Activated gamma-delta T cell treated with anti-CD3 and anti-CD28 coated beads, Interleukin-2, amount 50 U/mL, for 16 hours (primary cell): Measurements from ENCODE around the gene CCDC134.
"Not testable (repeated sequence)": the region's sequence is repeated elsewhere in the genome, so short reads cannot be mapped to it uniquely, and the experiment has no call there.

Source experiments
- DNase-seq: peaks from one replicate; pipeline ENCODE4 v3.0.0-alpha.2; 2020; ENCODE audit warnings: low read depth

CCDC134 gene

DNA sequence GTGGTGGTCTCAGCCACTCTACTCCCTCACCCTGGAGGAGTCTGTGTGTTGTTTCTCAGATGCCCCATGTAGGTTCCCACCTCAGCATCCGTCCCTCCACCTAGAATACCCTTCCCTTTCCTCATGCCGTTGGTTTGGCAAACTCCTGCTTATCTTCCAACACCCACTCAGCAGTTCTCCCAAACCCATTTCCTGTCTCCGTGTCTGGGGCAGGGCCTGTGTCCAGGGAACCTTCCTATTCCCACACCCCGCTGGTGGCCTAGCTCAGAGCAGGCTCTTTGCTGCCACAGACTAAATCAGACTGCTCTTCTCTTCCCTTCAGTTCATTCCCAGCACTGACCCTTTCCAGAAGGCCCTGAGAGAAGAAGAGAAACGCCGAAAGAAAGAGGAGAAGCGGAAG lies 24.9 kb downstream of the CCDC134 start:
- no peak for DNase-seq

DNA sequence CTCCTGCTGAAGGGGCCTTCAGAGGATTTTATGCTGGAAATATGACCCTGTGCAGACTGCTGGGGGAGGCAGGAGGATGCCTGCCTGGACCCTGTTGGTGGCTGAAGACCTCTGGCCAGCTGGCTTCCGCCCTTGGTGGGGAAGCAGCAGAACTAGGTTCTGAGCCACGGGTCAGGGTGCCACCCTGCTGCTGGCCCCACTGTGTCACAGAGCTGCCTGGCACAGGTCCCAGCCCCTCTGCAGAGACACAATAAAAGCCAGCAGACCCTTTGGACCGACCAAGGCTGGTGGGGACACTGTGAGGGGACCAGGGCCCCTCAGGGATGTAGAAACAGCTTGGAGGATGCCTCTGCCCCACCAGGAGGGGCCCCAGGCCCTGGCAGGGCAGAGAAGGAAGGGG lies 25.5 kb downstream of the CCDC134 start:
- DNase-seq: no peak

DNA sequence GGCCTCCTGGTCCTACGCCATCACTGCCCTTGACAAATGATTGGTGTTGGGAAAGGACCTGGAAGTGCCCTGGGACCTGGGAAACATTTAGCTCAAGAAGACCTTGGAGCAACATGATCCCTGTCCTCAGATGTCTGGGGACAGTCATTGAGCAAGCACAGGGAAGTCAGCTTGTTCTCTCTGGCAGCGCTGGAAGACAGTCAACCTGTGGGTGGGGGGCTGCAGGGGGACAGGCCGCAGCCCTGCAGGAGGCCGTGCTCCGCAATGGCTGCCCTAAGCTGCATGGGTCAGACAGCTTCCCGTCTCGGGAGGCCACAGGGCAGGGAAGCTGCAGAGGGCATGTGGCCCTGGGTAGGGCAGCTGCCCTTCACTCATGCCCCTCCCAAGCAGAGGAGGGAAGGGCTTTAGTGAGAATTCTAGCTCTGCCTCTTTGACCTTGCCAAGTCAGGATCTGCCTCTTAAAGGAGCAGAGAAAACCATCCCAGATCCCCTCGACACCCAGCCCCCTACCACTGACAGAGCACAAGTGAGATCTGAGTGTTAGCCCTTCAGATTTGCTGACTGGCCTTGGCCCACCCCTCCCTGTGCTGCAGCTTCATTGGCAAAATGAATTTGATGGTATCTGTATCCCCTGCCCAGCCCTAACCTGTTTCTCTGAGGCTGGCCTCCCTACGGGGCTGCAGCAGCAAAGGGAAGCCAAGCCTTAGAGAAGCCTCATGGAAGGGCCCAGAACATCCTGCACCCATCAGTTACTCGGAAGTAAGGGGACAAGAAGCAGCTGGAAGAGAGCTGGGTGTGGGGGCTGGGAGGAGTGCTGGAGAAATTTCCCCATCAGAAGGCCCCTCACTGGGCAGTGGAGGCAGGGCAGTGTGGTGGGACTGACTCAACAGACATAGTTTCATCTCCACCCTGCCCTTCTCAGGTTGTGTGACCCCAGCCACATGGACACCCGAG lies 26.2 kb downstream of the CCDC134 start:
- DNase-seq: no peak

DNA sequence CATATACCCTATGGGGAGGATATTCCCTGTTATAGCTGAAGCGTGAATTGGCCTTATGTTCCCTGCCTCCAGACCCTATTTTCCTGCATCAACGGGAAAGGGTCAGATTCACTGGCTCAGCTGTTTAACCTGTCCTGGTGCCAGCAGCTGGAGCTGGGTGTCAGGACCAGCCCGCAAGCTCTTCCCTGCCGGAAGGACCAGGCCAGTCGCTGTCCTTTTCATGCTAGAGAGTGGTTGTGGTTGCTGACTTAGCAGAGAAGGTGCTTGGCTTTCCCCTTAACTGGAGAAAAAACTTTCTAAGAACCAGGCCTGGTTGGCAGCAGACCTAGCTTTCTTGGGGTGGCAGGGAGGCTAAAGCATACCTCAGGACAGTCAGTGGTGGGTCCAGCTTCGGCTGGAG lies 27.2 kb downstream of the CCDC134 start:
- DNase-seq: no peak

DNA sequence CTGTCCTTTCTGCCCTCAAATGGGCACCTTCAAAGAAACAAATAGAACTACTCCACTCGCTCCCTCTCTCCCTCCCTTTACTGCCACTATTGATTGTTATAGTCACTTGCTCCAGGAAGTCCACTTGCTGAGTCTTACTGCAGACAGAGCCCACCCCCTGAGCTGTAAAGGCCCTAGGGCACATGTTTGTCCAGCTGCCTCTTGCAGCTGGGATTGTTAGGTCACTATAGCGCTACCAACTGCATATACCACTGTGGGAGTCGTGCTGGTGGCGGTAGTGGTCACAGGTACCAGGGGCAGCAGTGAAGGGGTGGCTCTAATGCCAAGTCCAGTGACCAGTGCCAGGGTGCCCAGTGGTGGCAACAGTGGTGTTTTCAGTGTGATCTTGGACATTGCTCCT lies 28.0 kb downstream of the CCDC134 start:
- no peak for DNase-seq

DNA sequence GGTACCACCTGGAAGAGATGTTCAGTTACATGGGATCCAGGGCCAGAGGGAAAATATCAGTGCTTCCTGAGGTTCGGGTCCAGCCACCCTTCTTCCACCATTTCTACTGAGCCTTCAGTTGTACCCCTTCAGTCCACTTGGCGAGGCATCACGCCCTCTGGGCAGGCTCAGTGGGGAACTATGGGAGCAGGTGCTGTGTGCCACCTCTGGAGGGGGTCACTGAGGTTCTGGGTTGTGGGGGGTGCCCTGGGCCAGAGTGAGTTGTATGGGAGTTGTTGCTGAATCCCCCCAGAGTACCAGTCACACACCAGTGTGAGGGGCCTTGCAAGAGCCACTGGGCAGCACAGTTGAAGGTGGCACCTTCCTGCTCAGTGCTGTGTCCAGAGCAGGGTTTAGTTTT lies 29.7 kb downstream of the CCDC134 start:
- no peak for DNase-seq

DNA sequence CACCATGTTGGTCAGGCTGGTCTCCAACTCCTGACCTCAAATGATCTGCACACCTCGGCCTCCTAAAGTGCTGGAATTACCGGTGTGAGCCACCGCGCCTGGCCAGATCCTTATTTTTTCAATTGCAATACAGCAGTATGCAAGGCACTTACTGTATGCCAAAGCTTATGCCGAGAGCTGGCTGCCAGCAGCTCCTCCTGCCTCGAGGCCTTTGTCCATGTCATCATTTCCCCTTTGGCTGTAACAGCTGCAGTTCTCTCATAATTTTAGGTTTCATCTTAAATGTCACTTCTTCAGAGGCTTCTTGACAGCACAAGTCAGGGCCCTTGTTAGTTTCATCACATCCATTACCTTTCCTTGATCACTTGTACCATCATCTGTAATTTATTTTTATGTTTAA lies 30.9 kb downstream of the CCDC134 start:
- DNase-seq: no peak

DNA sequence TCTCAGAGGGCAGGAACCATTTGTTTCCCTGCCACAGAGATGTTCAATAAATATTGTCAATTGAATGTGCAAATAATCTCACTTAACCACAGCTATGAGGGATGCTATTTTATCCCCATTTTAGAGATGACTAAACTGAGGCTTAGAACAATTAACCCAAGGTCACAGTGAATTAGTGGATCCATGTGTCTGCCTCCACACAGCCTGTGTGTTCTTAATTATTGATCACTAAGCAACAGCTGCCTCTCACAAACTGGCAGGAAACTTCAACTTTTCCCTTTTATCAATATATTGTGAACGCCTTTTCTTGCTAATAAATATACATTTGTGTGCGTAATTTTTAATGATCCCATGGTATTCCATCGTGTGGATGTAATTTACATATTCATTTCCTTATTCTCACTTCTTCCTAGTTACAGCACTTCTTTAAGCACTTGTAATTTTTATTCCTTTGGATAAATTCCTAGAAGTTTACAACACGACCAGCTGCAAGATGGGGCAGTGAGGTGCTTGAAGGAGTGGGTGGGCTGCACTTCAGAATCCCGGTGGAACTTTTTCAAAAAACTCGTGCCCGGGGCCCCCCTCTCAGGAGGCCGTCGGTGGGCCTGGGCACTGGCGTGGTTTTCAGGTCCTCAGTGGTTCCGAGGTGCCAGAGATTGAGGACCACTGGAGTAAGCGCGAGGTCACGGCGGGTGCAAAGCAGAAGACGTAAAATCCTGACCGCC lies 31.5 kb downstream of the CCDC134 start:
- no peak for DNase-seq

DNA sequence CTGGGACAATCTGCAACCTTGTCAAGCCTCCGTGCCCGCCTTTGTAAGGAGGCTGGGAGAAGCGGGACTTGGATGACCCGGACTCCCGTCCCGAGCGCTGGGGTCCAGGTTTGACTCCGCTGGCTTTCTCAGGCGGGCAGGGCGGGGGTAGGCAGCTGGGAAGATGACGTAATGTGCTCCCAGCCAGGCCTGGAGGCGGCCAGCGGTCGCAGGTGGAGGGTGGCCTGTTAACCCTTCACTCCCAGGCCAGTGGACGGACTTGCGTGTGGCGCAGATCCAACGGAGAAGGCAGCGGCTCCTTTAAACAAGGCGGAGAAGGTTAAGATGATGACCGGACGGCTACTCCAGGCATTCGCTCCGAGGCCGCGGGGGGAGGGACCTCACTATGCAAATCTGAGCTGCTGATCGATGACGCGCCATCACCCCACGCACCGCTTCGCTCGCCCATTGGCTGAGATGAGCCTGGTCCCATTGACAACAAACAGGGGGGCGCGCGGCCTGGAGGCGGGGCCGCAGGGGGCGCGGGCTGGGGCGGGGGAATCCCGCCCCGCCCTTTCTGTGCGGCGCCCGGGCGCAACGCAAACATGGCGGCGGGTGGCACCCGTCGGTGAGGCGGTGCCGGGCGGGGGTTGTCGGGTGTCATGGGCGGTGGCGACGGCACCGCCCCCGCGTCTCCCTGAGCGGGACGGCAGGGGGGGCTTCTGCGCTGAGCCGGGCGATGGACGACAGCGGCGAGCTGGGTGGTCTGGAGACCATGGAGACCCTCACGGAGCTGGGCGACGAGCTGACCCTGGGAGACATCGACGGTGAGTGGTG lies 32.3 kb downstream of the CCDC134 start, which contains the start of gene SREBF2:
TSS of gene SREBF2 (plus strand) at position 553 of the 816 bp plus-strand sequence. CDS start at position 719, 166 bp downstream.
- peak; percentile 99 for DNase-seq

DNA sequence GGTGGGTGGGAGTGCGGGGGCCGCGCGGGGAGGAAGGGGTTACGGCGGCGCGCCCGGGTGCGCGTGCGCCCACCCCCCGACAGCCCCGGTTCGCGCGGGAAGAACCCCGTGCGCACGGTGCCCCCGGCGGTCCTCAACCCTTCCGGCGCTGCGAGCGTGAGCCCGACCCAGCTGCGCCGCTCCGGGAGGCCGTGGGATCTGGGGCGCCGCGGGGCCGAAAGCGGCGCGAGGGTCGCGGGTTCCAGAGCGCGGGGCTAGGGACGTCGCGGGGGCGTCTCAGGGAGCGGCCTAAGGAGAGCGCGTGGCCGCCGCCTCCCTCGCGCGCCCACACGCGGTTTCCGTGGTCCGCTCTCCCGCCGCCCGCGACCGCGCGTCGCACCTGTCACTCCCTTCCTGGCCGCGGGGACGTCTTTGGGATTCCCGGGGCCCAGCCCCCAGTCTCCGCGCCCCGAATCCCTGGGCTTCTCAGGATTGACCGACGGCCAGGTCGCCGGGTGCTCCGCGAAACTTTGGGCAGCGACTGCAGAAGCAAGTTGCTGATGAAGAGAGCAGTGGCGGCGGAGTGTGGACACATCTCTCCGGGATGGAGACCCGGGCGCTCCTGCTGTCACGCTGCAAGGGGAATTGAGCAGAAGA lies 33.0 kb downstream of the CCDC134 start:
- peak; percentile 25 for DNase-seq

DNA sequence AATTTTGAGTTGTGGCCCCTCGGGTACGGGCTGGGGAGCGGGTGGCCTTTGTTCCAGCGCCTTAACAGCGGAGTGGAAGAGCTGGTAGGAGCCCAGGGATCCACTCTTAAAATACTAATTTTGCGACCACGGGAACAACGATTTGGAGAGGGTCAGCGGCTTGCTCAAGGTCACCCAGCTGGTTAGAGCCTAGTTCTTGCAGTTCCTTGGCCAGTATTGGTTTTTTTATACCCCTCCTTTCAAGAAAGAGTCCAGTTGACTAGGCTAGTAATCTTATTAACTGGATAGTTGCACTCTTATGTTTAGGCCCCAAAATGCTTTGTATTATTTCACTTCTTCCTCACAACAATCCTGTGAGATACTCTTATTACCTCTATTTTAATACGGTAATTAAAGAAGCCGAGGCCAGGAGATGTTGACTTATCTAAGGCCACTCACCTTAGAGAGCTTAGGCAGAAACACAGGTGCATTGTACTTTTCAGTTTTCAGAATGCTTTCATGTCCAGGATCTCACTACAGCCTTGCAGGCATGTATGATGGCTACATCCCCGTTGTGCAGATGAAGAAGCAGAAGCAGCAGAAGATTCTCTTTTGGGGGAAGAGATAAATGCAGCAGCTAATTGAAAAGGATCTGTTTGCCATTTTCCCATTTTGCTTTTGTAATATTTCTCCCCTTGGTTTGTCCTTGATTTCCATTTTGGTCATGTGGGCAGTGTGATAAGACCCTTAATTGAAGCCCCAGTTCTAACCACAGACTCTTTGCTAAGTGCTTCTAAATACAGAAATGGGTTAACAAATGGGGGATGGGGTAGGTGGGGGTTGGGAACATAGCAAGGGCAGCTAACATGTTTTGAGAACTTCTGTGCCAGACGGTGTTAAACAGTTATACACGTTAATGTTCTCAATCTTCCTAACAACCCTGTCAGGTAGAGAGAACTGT lies 33.8 kb downstream of the CCDC134 start:
- DNase-seq: no peak

DNA sequence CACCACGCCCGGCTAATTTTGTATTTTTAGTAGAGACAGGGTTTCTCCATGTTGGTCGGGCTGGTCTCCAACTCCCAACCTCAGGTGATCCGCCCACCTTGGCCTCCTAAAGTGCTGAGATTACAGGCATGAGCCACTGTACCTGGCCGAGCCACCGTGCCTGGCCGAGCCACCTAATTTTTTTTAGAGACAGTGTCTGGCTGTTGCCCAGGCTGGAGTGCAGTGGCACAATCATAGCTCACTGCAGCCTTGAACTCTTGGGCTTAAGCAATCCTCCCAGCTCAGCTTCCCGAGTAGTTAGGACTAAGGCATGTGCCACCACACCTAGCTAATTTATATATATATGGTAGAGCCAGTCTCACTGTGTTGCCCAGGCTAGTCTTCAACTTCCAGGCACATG lies 35.0 kb downstream of the CCDC134 start:
- not testable (repeated sequence) for DNase-seq

DNA sequence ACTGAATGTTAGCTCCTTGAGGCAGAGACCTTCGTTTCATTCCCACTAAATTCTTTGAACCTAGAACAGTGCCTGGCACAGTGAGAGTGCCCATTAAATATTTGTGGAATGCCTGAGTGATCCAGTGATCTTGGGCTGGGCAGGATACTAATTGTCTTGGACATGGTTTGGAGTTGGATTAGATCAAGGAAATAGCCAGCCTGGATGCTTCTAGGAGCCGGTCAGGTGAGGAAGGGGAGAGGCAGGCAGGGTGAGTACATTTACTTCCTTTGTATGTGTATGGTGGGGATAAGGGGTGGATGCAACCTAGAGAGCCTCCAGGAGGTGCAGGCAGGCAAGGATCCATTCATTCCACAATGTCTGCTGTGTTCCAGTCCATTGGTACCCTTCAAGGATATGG lies 36.1 kb downstream of the CCDC134 start:
- DNase-seq: no peak

DNA sequence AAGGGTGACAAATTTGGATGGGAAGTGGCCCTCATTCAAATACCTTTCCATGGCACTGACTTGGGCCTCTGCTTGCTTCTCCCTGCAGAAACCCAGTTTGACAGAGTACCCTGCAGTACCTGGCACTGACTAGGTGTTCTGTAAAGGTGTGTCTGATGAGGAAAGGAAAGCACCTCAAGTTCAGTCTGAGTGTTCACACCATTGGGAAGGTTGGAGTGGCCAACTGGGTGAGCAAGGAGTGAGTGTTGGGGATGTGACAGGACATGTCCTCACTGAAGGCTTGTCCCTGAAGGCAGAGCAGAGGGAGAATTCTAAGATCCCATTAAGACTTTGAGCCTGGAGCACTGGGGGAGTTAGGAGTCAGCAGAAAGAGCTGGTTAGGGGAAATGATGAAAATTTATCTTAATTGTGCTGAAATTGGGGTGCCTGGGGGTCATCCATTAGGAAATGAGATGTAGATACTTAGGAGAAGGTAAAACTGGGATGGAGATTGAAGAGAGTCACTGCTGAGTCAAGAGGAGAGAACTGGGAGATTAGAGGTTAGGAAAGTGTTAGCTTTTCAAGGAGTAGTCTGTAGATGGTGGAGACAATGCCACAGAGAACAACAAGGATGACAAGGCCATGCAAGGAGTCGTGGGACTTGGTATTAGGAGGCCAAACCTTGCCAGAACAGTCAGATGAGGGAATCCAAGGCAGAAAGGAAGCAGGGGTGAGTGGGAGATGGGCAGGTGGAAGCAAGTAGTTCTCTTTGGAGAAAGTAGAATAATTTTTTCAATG lies 38.6 kb downstream of the CCDC134 start:
- no peak for DNase-seq

DNA sequence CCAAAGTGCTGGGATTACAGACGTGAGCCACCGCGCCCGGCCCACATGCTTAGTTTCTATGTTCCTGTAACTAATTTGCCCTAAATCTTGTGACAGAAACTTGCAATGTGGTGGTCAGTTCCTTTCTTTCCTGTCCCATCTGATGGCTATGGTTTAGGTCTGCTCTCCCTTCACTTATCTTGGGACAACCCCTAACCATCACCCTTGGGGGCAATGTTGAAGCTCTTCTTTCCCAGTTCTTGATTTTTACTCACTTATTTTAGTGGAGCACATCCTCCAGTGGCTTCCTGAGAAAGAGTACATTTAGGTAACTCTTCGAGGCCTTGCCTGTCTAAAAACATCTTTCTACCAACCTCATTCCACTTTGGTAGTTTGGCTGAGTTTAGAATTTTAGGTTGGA lies 39.7 kb downstream of the CCDC134 start:
- no peak for DNase-seq

DNA sequence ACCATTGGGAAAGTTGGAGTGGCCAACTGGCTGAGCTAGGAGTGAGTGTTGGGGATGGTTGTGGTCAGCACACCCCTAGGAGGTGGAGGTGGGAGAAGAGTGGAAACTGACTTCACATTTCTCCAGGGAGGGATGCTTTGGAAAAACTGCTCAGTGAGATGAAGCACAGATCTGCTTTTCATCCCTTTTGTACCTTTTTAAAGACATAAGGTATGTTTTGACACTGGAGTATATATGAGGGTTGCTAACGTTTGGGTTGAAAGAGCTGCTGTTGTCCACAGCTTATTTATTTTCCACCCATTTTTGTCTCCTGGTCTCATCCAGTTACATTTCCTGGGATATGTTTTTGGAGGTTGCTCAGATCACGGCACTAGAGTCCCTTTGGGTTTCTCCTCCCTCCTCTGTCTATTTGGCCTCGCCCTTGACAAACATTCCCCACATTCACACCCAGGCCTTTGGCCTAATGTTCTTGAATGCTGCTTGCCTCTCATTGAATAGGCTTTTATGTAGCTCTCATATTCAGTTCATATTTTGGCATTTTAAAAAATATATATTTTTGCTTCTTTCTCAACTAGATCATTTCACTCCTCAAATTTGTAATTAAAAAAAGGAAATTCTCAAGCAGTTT lies 40.7 kb downstream of the CCDC134 start:
- no peak for DNase-seq

DNA sequence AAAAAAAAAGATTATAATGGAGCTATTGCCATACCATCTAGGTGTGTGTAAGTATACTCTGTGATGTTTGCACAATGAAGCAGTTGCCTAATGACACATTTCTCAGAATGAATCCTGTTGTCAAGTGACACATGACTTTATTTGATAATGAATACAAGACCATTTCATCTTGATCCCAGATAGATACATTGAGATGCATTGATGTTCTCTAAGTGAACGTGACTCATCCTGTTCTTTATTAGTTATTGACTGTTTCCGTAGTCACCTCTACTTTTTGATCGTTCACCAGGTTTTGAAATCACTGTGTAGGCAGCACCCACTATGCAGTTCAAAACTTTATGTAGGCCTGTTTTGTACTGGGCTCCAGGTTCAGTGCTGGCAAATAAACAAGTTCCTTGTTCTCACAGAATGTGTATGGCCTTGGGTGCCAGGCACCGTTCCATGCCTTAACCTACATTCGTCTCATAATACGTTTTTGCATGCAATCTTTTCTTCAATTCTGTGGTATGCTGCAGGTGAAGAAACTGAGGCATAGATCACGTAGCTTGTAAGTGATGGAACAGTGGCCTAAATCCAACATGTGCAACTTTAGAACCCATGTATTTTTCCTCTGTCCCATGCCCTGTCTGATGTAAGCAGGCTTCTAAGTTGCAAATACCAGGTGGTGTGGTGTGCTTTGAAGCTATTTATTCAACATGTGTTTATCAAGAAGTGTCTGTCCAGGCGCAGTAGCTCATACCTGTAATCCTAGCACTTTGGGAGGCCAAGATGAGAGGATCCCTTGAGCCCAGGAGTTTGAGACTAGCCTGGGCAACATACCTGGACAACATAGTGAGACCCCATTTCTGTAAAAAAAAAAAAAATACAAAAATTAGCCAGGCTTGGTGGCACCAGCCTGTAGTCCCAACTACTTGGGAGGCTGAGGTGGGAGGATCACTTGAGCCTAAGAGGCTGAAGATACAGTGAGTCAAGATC lies 42.8 kb downstream of the CCDC134 start:
- DNase-seq: no peak

DNA sequence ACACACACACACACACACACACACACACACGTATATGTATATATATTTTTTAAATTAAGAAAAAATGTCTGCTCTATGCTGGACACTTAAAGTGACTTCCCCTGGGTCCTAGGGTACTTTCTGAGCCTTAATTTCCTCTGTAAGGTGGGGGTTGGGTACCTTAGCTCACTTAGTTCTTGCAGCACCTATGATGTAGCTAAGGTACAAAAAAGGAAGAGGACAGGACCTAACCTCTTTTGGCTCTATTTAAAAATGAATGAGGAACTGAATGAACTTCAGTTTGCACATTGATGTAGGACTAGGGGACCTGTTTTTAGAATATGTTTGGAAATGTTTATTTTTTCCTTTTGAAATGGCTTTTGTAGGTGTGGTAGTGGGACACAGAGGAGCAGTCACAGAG lies 43.6 kb downstream of the CCDC134 start:
- DNase-seq: no peak
